Activated T-helper 2 cell treated with anti-CD3 and anti-CD28 coated beads, Interferon-gamma antibody, Interleukin-2, Interleukin-4, amounts not matched to agents 10 μg/mL and 5 μg/mL and 100 μg/mL, durations not matched to agents 14 hours and 24 hours and 36 hours (primary cell): ENCODE data around the gene SNX21. TPM values are rescaled to one million over a fixed set of nuclear protein-coding genes. Genes with fewer than 3 reads are reported as not detected.
"Not testable (repeated sequence)": the region's sequence is repeated elsewhere in the genome, so short reads cannot be mapped to it uniquely, and the experiment has no call there.

Source experiments
- DNase-seq: peaks from one replicate; pipeline ENCODE4 v3.0.0; 2021; ENCODE audit warnings: low spot score
- H3K27ac Mint-ChIP-seq: one replicate; pipeline ENCODE4 v1.8.0; 2021; ENCODE audit warnings: mixed read lengths
- H3K27me3 Mint-ChIP-seq: one replicate; pipeline ENCODE4 v1.8.0; 2021; ENCODE audit warnings: low read depth, mixed read lengths
- H3K36me3 Mint-ChIP-seq: one replicate; pipeline ENCODE4 v1.8.0; 2021; ENCODE audit warnings: low read depth, mixed read lengths
- H3K4me1 Mint-ChIP-seq: one replicate; pipeline ENCODE4 v1.8.0; 2021; ENCODE audit warnings: low read depth, mixed read lengths
- H3K4me3 Mint-ChIP-seq: one replicate; pipeline ENCODE4 v1.8.0; 2021; ENCODE audit warnings: low read depth, mild to moderate bottlenecking, moderate library complexity, mixed read lengths
- H3K9me3 Mint-ChIP-seq: one replicate; pipeline ENCODE4 v1.8.0; 2021; ENCODE audit warnings: mixed read lengths
- intact Hi-C: fragments of 100-400 bp; cut with micrococcal nuclease; formaldehyde crosslinking; loops from one replicate; pipeline ENCODE4 v1.15.1; 2023
- total RNA-seq: library from RNA; stranded (reverse); gene quantifications from 2 replicates; pipeline ENCODE4 v1.2.3, GENCODE V29; 2022

The SNX21 gene
- 1.5 and 2.0 TPM in 2 replicates for total RNA-seq

- H3K4me1 Mint-ChIP-seq: peaks cover 15% of the 10 kb centered on the region
- DNase-seq: no peak
- H3K4me3 Mint-ChIP-seq: peak within 1 kb of the TSS; percentile 81
- peak within 1 kb of the TSS; percentile 43 for H3K27ac Mint-ChIP-seq
- intact Hi-C loops: no loop called here
- peaks cover 12% of the 10 kb centered on the region for H3K27me3 Mint-ChIP-seq
- H3K36me3 Mint-ChIP-seq: no peaks in the 10 kb centered on the region
- H3K9me3 Mint-ChIP-seq: no peaks in the 10 kb centered on the region
Observed at GRCh38 chr20:45833030-45833882, at the start of gene SNX21. Gene SNX21, plus strand, starts transcription at chr20:45833799. Its CDS starts 121 bp downstream, at chr20:45833920.

DNA sequence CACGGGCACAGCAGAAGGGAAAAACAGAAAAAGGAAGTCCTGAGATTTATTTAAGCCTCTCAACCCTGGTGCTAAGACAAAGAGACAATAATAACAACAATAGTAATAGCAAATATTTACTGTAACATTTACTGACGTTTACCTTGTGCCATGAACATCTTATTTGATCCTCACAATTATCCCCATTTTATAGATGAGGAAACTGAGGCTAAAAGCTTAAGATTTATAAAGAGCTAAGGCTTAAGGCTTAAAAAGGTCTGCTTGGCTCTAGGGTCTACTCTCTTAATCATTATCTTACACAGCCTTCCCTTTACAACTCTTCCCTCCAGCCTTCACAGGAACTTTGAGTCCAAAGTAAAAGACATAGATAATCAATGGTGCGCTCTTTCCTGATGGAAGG lies 45.2 kb upstream of the SNX21 start:
- no peaks in the 10 kb centered on the region for H3K9me3 Mint-ChIP-seq
- H3K27me3 Mint-ChIP-seq: no peaks in the 10 kb centered on the region
- no peak overlapping the region for H3K4me3 Mint-ChIP-seq
- H3K27ac Mint-ChIP-seq: no peak overlapping the region
- intact Hi-C loops: no loop called here
- no peaks in the 10 kb centered on the region for H3K36me3 Mint-ChIP-seq
- peaks cover 10% of the 10 kb centered on the region for H3K4me1 Mint-ChIP-seq
- no peak for DNase-seq

DNA sequence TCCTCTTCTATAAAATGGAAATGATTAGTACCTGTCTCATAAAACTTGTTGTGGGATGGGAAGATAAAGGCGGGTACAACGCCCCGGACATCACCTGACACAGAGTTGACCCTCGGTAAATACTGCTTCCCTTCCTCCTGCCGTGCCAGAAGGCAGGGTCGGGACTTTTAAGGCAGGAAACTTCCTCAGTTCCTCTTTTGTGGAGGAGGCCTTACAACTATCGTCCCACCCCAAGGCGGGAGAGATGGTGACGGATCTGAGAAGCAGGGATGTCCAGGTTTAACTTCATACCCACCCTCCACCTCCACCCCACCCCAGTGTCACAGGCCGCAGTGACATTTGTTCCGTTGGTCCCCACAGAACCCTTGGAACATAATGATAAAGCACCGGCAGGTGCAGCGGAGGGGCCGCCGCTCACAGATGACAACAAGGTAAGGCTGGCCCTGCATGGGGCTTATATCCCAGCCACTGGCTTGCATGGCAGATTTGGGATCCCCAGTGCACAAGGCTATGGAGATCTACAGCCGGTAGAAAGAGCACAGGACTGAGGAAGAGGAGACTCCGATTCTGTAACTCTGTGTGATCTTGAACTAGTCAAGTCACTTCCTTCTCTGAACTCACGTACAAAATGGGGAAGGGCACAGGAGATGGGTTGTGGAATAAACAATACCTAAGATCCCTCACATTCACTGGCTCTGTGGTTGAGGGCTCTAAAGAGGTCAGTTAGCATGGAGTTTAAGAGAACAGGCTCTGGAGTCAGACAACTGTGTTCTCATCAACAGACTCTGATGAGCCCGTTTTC lies 41.1 kb upstream of the SNX21 start:
- H3K27ac Mint-ChIP-seq: peak overlapping the region; percentile 35
- peaks cover 31% of the 10 kb centered on the region for H3K36me3 Mint-ChIP-seq
- H3K27me3 Mint-ChIP-seq: no peaks in the 10 kb centered on the region
- intact Hi-C loops: loop anchor here (1.0 to 10.0 kb wide), 2 partner anchors 92 to 143 kb away; partner anchors contain the start of genes SPATA25 and ZSWIM1
- peak overlapping the region; percentile 85 for H3K4me3 Mint-ChIP-seq
- no peak for DNase-seq
- H3K4me1 Mint-ChIP-seq: peaks cover 13% of the 10 kb centered on the region
- H3K9me3 Mint-ChIP-seq: no peaks in the 10 kb centered on the region

DNA sequence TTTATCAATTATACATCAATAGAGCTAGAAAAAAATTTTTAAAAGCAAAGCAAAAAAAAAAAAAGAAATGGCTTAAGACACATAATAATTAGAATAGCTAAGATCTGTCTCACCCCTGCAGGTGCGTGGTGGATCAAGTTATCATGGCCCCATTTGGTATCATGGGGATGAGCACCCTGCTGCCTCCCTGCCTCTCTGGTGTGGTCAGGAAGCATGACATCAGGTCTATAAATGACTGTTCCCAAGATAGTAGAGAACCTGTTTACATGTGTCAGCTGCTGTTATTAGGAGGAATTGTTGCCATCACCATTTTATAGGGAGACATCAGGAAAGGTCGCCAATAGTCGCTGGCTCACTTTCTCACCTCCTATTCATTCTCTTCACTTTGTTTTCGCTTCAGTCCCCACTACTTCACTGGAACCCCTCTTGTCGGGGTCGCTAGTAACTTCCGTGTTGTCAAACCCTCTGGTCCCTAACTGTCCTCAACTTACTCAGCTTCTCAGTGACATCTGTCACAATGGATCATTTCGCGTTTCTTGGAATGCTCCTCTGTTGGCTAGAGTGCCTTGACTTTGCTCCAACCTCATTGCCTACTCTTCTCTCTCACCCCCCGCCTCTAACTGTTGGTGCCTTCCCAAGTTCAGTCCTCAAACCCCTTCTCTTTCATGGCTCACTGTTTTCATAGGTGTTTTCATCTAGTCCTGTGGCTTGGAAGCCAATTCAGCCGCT lies 37.1 kb upstream of the SNX21 start:
- no peak for DNase-seq
- Mint-ChIP-seq H3K27ac (no peak overlapping the region), H3K4me1 (peaks cover 18% of the 10 kb centered on the region), H3K4me3 (no peak overlapping the region), H3K27me3 (no peaks in the 10 kb centered on the region), H3K36me3 (peaks cover 36% of the 10 kb centered on the region), H3K9me3 (no peaks in the 10 kb centered on the region)
- intact Hi-C loops: loop anchor here (5.0 to 10.0 kb wide), 2 partner anchors 88 to 166 kb away; partner anchors contain the start of genes SPATA25 and ZSWIM1

- DNase-seq: not testable (repeated sequence)
Observed at GRCh38 chr20:45797510-45797909, 36.1 kb upstream of the SNX21 start.

GRCh38 chr20:45797955-45798354 lies 35.6 kb upstream of the SNX21 start:
- DNase-seq, H3K4me3 Mint-ChIP-seq: not testable (repeated sequence)
- H3K36me3 Mint-ChIP-seq: peaks cover 50% of the 10 kb centered on the region

More at GRCh38 chr20:45797510-45797909, 36.1 kb upstream of the SNX21 start:
- not testable (repeated sequence) for H3K27ac Mint-ChIP-seq, H3K9me3 Mint-ChIP-seq, H3K4me3 Mint-ChIP-seq, H3K27me3 Mint-ChIP-seq
- Mint-ChIP-seq H3K4me1 (peaks cover 16% of the 10 kb centered on the region), H3K36me3 (peaks cover 46% of the 10 kb centered on the region)
- intact Hi-C loops: loop anchor here (5.0 to 10.0 kb wide), 2 partner anchors 87 to 165 kb away; partner anchors contain the start of genes SPATA25 and ZSWIM1

GRCh38 chr20:45798935-45799642 lies 34.5 kb upstream of the SNX21 start:
- intact Hi-C loops: loop anchor here (5.0 to 10.0 kb wide), 2 partner anchors 86 to 163 kb away; partner anchors contain the start of genes SPATA25 and ZSWIM1
- peaks cover 11% of the 10 kb centered on the region for H3K4me1 Mint-ChIP-seq
- H3K4me3 Mint-ChIP-seq: no peak overlapping the region
- no peaks in the 10 kb centered on the region for H3K27me3 Mint-ChIP-seq
- peak; percentile 49 for DNase-seq
- H3K9me3 Mint-ChIP-seq: no peaks in the 10 kb centered on the region
- H3K27ac Mint-ChIP-seq: peak overlapping the region; percentile 74
- peaks cover 55% of the 10 kb centered on the region for H3K36me3 Mint-ChIP-seq

More at GRCh38 chr20:45797955-45798354, 35.6 kb upstream of the SNX21 start:
- not testable (repeated sequence) for H3K27me3 Mint-ChIP-seq, H3K27ac Mint-ChIP-seq, H3K9me3 Mint-ChIP-seq
- peaks cover 12% of the 10 kb centered on the region for H3K4me1 Mint-ChIP-seq
- intact Hi-C loops: loop anchor here (5.0 to 10.0 kb wide), 2 partner anchors 87 to 164 kb away; partner anchors contain the start of genes SPATA25 and ZSWIM1

- Mint-ChIP-seq H3K4me1 (peaks cover 7% of the 10 kb centered on the region), H3K27me3 (no peaks in the 10 kb centered on the region), H3K36me3 (peaks cover 49% of the 10 kb centered on the region), H3K4me3 (no peak overlapping the region), H3K9me3 (no peaks in the 10 kb centered on the region), H3K27ac (no peak overlapping the region)
- intact Hi-C loops: no loop called here
- no peak for DNase-seq
Observed at GRCh38 chr20:45801851-45802250, 31.7 kb upstream of the SNX21 start.

GRCh38 chr20:45810191-45810970 lies 23.2 kb upstream of the SNX21 start:
- Mint-ChIP-seq H3K27ac (no peak overlapping the region), H3K4me1 (peaks cover 17% of the 10 kb centered on the region), H3K27me3 (no peaks in the 10 kb centered on the region), H3K9me3 (no peaks in the 10 kb centered on the region), H3K36me3 (peaks cover 63% of the 10 kb centered on the region), H3K4me3 (no peak overlapping the region)
- intact Hi-C loops: loop anchor here (5.0 kb wide), 2 partner anchors 47 to 77 kb away; partner anchors contain the start of genes ACOT8, SPATA25 and ZSWIM3
- DNase-seq: no peak

DNA sequence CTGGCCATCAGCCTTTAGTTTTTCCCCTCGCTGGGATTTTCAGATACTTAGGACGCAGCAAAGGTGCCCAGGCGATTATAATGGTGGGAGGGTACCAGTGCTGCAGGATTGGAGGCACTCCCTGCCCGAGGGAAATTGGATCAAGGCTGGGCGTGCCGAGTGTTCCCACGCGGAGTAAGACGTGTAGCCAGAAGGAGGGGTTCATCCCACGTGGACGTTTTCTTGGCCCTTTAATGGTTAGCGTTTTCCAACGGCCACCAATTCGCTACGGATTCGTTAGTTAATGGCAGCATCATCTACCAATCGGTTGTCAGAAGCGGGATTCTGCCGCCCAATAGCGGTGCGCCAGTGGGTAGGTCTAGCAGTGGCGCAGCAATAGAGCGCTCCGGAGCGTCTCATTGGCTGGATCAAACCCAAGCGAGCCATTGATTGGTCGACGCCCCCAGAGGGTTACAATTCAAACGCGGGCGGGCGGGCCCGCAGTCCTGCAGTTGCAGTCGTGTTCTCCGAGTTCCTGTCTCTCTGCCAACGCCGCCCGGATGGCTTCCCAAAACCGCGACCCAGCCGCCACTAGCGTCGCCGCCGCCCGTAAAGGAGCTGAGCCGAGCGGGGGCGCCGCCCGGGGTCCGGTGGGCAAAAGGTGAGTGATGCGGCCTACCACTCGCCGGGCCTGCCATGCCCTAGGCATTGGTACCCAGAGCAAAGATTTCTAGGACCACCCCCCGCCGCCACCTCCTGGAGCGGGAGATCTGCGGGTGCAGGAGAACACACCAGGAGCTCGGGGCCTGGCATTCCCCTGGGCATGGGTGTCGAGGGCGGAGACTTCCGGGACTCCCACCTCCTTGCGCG lies 21.2 kb upstream of the SNX21 start, which contains the start of gene UBE2C:
Gene UBE2C, plus strand, starts transcription at position 488 of the 849 bp plus-strand sequence. Its CDS starts 52 bp downstream, at position 540.
- intact Hi-C loops: loop anchor here (1.0 to 5.0 kb wide), 5 partner anchors 45 to 277 kb away; partner anchors contain the start of genes ACOT8, NCOA5, SPATA25 and ZNF335
- Mint-ChIP-seq H3K27ac (peak within 1 kb of the TSS; percentile 80), H3K4me3 (peak within 1 kb of the TSS; percentile 90), H3K9me3 (no peaks in the 10 kb centered on the region), H3K27me3 (no peaks in the 10 kb centered on the region), H3K36me3 (peaks cover 76% of the 10 kb centered on the region), H3K4me1 (peaks cover 24% of the 10 kb centered on the region)
- DNase-seq: peak; percentile 96
